MM.1S (cell line): ENCODE results near the gene NDUFS8.

Source experiments
- CTCF ChIP-seq: fragments of 300-600 bp; sonication (generic); IDR thresholded peaks from 2 replicates; pipeline ENCODE4 v1.5.1; 2016; ENCODE audit warnings: antibody characterized with exemption, low read length, mixed read lengths
- EZH2 ChIP-seq: fragments of 300-600 bp; sonication (generic); optimal IDR thresholded peaks from 2 replicates; pipeline ENCODE3; 2017; ENCODE audit warnings: low read depth, mild to moderate bottlenecking, antibody characterized with exemption, low read length, mixed read lengths
- EZH2phosphoT487 ChIP-seq: fragments of 300-600 bp; sonication (generic); IDR thresholded peaks from 2 replicates; pipeline ENCODE4 v1.6.1; 2018; ENCODE audit warnings: antibody characterized with exemption, low read length

DNA sequence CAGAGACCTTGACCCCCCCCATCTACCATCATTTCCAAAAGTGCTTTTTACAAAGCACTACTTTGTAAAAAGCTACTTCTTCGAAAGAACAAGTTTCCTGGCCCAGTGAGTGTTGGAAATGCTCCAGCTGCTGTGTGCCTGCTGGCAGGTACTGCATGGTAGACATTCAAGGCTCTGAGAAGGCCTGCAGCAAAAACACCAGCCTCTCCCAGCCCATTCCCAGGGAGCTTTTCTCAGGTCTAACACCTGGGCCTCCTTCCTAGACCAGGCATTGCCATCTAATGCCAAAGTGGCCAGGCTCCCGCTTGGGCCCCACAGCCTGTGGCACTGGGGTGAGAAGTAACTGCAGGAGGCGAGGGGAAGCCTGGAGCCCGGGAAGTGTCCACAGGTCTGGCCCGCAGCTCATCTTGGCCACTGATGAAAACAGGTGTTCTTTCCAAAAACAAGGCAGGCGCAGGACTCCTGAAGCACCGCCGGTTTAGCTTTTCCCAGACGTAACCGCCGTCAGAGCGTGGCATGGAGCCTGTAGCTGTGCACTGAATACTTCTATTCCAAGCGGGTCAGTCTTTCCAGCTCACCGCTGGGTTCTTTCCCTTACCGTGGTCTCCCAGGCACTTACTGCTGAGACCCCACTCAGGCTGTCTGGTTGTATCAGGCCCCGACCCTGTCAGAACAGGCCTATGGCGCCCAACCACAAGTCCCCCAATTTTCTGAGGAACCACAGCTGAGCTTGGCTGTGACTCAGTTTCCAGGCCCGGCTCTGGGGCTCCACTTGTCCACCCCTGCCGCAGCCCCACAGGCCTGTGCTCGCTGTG lies 7.1 kb downstream of the NDUFS8 start:
- TF ChIP-seq EZH2 (no peak), CTCF (no peak), EZH2phosphoT487 (no peak)
